Esophagus squamous epithelium (tissue), 4 donors: ENCODE results near the gene CCM2.

Source experiments
- CTCF ChIP-seq, 6 experiments: fragments of 450-650 bp in 4 of 6; fragments of 200-600 bp in 2 of 6; sonication (generic) in 2 of 6; IDR thresholded peaks; one replicate each; pipeline ENCODE4 v1.5.1; 2016 to 2019; ENCODE audit warnings: antibody characterized with exemption in 6 of 6, mild to moderate bottlenecking in 4 of 6, moderate library complexity in 4 of 6
- POLR2A ChIP-seq, 4 donors: fragments of 450-650 bp; IDR thresholded peaks; one replicate each; pipeline ENCODE4 v1.6.1; 2017; ENCODE audit warnings: antibody characterized with exemption in 4 of 4, mild to moderate bottlenecking in 4 of 4, moderate library complexity in 3 of 4

GRCh38 chr7:44955733-44956132 lies 44.3 kb upstream of the CCM2 start:
- TF ChIP-seq CTCF (IDR thresholded peaks at IDR 0.05) (no peak), POLR2A (IDR thresholded peaks at IDR 0.05) (no peak)
